ENCODE measurements around the gene UPF2.

UPF2 gene

DNA sequence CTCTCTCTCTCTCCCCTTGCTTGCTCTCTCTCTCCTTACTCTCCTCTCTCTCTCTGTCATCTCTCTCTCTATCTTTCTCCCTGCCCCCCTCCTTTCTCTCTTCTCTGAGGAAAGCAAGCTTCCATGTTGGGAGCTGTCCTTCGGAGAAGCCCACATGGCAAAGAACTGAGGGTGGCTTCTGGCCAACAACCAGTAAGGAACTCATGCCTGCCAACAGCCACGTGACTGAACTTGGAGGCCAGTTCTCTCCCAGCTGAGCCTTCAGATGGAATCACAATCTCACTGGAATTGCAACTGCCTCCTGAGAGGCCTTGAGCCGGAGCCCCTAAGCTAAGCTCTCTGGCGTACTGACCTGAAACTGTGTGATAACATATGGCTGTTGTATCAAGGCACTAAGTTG is 14.1 kb upstream of the UPF2 start:
- in situ Hi-C loops (cut with MboI; ENCODE audit: low sequenced_read_pairs) = no loop called here
- H3K9me3 ChIP-seq = no peaks in the 10 kb centered on the region
- H3K4me3 ChIP-seq = no peak overlapping the region
- H3K4me1 ChIP-seq = peaks cover 7% of the 10 kb centered on the region
- H3K36me3 ChIP-seq (replicated peaks) = no peaks in the 10 kb centered on the region
- no peak for DNase-seq (ENCODE audit: low spot score in 2 of 2)
- H3K27me3 ChIP-seq (ENCODE audit: low read depth) = no peaks in the 10 kb centered on the region

DNA sequence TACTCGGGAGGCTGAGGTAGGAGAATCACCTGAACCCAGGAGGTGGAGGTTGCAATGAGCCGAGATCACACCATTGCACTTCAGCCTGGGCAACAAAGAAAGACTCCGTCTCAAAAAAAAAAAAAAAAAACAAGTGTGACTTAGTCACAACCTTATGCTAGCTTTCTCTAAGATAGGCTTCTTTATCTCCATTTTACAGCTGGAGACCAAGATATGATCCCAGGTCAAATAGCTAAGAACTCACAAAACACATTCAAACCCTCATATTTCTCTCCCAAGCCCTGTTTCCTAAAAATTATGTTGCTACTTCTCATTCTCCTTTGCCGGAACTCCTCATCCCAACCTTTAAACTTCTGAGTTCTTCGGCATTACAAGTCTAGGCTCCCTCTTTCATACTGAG is 13.1 kb upstream of the UPF2 start:
- H3K4me3 ChIP-seq = no peak overlapping the region
- no peaks in the 10 kb centered on the region for H3K9me3 ChIP-seq
- no peaks in the 10 kb centered on the region for H3K36me3 ChIP-seq (replicated peaks)
- in situ Hi-C loops (cut with MboI; ENCODE audit: low sequenced_read_pairs) = no loop called here
- H3K4me1 ChIP-seq = peaks cover 8% of the 10 kb centered on the region
- DNase-seq (ENCODE audit: low spot score in 2 of 2) = no peak
- H3K27me3 ChIP-seq (ENCODE audit: low read depth) = no peaks in the 10 kb centered on the region

DNA sequence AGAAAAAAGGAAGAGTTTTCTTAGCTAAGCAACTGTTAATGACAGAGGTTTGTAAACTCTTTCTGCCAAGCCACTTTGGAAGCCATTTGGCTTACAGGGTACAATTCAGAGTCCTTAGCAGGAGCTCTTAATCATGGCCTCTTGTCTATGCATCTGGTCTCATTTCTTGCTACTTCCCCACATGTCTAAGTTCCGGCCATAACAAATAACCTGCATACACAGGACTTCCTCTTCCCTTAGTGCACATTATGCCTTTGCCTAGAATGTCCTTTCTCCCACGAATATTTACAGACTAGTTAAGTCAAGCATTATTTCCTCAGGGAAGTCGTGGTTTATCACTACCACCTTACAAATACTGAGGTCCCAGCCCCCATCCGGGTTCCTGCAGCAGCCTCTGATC is 8.6 kb upstream of the UPF2 start:
- peaks cover 13% of the 10 kb centered on the region for H3K4me1 ChIP-seq

DNA sequence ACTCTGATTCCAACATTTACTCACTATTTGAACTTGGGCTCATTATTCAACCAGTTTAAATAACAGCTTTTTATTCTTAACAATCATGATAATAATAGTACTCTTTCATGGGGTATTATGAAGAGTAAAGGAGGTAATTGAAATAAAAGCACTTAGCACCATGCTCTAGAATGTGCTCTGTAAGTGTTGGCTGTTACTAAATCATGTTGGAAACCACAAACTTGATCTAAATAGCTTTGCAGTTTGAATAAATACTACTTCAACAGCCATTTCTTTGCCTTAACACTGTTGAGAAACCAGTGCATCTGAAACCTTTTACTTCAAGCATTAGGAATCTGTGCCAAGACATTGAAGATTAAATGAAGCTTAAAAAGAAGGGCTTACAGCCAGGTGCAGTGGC is 7.9 kb upstream of the UPF2 start:
- in situ Hi-C loops (cut with MboI; ENCODE audit: low sequenced_read_pairs) = no loop called here
- Histone ChIP-seq H3K9me3 (no peaks in the 10 kb centered on the region), H3K27me3 (ENCODE audit: low read depth) (no peaks in the 10 kb centered on the region), H3K4me1 (peaks cover 13% of the 10 kb centered on the region), H3K36me3 (replicated peaks) (no peaks in the 10 kb centered on the region), H3K4me3 (no peak overlapping the region)
- DNase-seq (ENCODE audit: low spot score in 2 of 2) = no peak

More for the DNA sequence above, 8.6 kb upstream of the UPF2 start:
- DNase-seq (ENCODE audit: low spot score in 2 of 2) = no peak
- Histone ChIP-seq H3K4me3 (no peak overlapping the region), H3K27me3 (ENCODE audit: low read depth) (no peaks in the 10 kb centered on the region), H3K9me3 (no peaks in the 10 kb centered on the region), H3K36me3 (replicated peaks) (no peaks in the 10 kb centered on the region)
- in situ Hi-C loops (cut with MboI; ENCODE audit: low sequenced_read_pairs) = no loop called here

DNA sequence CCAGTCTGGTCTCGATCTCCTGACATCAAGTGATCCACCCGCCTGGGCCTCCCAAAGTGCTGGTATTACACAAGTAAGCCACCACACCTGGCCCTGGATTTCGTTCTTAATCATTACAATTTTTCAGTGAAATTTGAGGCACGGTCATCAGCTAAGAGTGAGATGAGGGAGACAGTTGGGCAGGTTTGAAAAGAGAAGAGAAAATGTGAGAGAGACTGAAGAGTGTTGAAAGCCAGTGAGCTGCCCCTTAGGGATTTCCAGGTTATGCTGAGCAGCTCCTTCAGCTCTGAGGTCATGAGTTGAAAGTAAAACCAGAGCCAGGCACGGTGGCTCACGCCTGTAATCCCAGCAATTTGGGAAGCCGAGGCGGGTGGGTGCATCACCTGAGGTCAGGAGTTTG is 5.9 kb upstream of the UPF2 start:
- DNase-seq (ENCODE audit: low spot score in 2 of 2) = no peak
- no peaks in the 10 kb centered on the region for H3K27me3 ChIP-seq (ENCODE audit: low read depth)
- H3K36me3 ChIP-seq (replicated peaks) = no peaks in the 10 kb centered on the region
- H3K9me3 ChIP-seq = no peaks in the 10 kb centered on the region
- H3K4me3 ChIP-seq = no peak overlapping the region
- in situ Hi-C loops (cut with MboI; ENCODE audit: low sequenced_read_pairs) = no loop called here
- H3K4me1 ChIP-seq = peaks cover 8% of the 10 kb centered on the region

DNA sequence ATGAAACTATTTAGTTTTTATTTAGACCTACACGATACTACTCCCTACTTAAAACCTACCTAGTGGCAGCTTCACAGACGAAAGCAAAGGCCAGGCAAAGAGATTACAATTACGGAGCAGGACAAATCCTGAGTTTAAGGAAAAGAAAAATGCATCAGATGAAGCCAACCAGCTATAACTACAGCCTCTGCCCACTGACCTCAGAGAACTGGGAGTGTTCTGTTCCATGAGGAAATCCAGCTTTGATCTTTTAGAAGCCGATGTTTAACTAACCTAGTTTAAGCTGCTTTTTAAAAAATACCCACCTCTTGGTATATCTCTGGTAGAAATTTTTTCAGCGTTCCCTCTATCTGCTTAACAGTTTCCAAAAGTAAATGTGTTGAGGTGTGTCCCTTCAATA is 3.0 kb upstream of the UPF2 start:
- in situ Hi-C loops (cut with MboI; ENCODE audit: low sequenced_read_pairs) = no loop called here
- Histone ChIP-seq H3K27me3 (ENCODE audit: low read depth) (no peaks in the 10 kb centered on the region), H3K4me1 (peaks cover 16% of the 10 kb centered on the region), H3K9me3 (no peaks in the 10 kb centered on the region), H3K36me3 (replicated peaks) (peaks cover 4% of the 10 kb centered on the region; the same call in 1 of the 2 replicates), H3K4me3 (no peak overlapping the region)
- no peak for DNase-seq (ENCODE audit: low spot score in 2 of 2)

DNA sequence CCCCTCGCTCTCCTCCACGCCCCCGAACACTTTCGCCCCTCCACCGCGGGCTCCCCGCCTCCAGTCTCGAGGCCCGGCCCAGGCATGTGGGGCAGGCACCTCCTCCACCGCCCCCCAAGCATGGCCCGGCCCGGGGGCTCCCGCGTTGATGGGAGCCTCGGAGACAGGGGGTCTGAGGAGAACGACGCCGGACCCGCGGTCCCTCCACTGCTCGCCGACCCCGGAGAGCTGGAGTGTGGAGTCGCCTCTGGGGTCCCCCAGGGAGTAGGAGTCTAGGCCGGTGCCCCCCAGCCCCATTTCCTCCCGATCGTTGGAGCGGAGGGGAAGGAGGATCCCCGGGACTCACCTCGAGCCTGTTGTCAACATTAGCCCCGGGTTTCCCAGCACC is 206 bp downstream of the UPF2 start:
- H3K27me3 ChIP-seq (ENCODE audit: low read depth) = no peaks in the 10 kb centered on the region
- H3K36me3 ChIP-seq (replicated peaks) = peaks cover 4% of the 10 kb centered on the region; the same call in 1 of the 2 replicates
- in situ Hi-C loops (cut with MboI; ENCODE audit: low sequenced_read_pairs) = no loop called here
- peak overlapping the region; percentile 100 for H3K4me3 ChIP-seq
- H3K9me3 ChIP-seq = no peaks in the 10 kb centered on the region
- DNase-seq (ENCODE audit: low spot score in 2 of 2) = peak in 1 of 2 experiments; percentile 44
- peaks cover 15% of the 10 kb centered on the region for H3K4me1 ChIP-seq

DNA sequence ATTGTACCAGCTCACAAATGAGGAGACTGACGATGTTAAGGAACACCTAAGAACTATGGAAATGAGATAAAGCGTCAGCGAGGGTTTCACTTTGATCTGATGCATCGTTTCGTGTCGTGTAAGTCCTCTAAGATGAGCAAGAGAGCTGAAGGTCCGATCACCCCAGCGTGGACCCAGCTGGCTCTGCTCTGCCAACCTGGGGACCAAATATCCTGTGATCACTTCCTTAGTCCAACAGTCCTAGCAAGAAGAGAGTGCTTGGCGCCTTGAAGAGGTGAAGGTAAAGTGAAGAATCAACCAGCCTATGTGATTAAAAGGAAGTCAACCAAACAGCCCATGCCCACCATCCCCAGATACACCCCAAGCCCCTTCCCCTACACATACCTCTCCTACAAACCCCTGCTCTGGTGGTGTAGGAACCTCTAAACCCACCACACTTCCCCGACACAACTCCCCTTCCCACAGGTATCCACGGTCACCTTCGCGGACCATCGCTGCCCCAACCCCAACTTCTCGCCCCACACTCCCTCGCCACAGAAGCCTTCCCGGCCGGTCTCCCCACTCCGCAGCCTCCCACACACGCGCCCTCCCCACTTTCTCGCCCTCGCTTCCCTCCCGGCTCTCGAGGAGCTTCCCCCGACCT is 722 bp downstream of the UPF2 start:
- peak in 1 of 2 experiments; percentile 31 for DNase-seq (ENCODE audit: low spot score in 2 of 2)
- in situ Hi-C loops (cut with MboI; ENCODE audit: low sequenced_read_pairs) = no loop called here
- peaks cover 15% of the 10 kb centered on the region for H3K4me1 ChIP-seq
- no peaks in the 10 kb centered on the region for H3K9me3 ChIP-seq
- peak overlapping the region; percentile 100 for H3K4me3 ChIP-seq
- no peaks in the 10 kb centered on the region for H3K27me3 ChIP-seq (ENCODE audit: low read depth)
- H3K36me3 ChIP-seq (replicated peaks) = peaks cover 4% of the 10 kb centered on the region; the same call in 1 of the 2 replicates

DNA sequence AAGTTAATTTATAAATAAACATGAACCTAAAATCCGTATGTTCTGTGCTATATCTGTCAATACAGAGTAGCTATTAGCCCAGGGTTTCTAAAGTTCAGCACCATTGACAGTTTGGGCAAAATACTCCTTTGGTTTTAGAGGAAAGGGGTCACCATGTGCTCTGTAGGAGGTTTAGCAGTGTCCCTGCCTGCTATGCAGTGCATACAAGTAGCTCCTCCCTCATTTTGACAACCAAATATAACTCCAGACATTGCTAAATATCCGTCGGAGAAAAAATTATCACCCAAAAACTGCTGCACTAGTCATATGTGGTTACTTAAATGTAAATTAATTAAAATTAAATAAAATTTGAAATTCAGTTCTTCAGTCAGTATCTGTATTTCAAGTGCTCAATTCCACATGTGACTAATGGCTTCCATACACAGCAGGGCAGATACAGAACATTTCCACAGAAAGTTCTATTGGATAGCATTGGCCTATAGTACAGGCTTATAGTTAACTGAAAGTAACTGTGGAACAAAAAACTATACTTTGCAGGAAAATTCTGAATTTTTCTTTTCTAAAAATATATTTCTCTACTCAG is 6.4 kb downstream of the UPF2 start:
- peaks cover 9% of the 10 kb centered on the region for H3K4me1 ChIP-seq
- H3K9me3 ChIP-seq = no peaks in the 10 kb centered on the region
- no peak overlapping the region for H3K4me3 ChIP-seq
- H3K36me3 ChIP-seq (replicated peaks) = peaks cover 32% of the 10 kb centered on the region
- in situ Hi-C loops (cut with MboI; ENCODE audit: low sequenced_read_pairs) = no loop called here
- DNase-seq (ENCODE audit: low spot score in 2 of 2) = no peak
- H3K27me3 ChIP-seq (ENCODE audit: low read depth) = no peaks in the 10 kb centered on the region

DNA sequence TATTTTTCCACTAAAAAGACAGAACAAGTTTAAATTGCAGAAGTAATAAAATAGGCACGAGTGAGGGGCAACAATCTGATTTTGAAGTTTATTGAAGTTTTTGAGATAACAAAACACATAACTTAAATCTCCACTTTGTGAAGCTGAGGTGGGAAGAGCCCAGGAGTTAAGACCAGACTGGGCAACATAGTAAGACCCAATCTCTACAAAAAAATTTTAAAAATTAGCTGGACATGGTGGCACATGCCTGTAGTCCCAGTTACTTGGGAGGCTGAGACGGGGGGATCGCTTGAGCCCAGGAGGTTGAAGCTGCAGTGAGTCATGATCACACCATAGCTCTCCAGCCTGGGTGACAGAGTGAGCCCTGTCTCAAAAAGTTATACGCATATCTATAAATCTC is 11.2 kb downstream of the UPF2 start:
- H3K4me3 ChIP-seq = no peak overlapping the region
- H3K4me1 ChIP-seq = no peaks in the 10 kb centered on the region
- peaks cover 44% of the 10 kb centered on the region for H3K36me3 ChIP-seq (replicated peaks)
- in situ Hi-C loops (cut with MboI; ENCODE audit: low sequenced_read_pairs) = no loop called here
- H3K27me3 ChIP-seq (ENCODE audit: low read depth) = no peaks in the 10 kb centered on the region
- H3K9me3 ChIP-seq = no peaks in the 10 kb centered on the region
- DNase-seq (ENCODE audit: low spot score in 2 of 2) = no peak

DNA sequence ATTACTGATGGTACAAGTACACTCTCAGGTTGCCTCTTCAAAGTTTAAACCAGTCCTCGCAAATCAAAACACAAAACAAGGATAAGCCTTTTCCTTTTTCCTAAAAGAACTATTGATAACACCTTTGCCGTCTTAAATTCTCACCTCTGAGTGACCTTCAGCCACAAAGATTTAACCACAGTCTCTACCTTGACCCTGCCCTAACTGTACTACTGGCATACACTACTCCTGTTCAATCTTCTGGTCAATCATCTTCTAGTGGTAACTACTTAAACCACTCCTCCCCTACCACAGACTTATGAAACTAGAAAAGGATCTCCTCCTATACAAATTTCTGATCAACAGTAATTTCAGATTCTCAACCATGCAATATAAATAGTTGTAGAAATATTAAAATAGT is 15.1 kb downstream of the UPF2 start:
- Histone ChIP-seq H3K4me1 (no peaks in the 10 kb centered on the region; the same call in 1 of the 2 replicates), H3K27me3 (ENCODE audit: low read depth) (no peaks in the 10 kb centered on the region), H3K36me3 (replicated peaks) (peaks cover 22% of the 10 kb centered on the region), H3K4me3 (no peak overlapping the region), H3K9me3 (no peaks in the 10 kb centered on the region)
- in situ Hi-C loops (cut with MboI; ENCODE audit: low sequenced_read_pairs) = no loop called here
- DNase-seq (ENCODE audit: low spot score in 2 of 2) = no peak

DNA sequence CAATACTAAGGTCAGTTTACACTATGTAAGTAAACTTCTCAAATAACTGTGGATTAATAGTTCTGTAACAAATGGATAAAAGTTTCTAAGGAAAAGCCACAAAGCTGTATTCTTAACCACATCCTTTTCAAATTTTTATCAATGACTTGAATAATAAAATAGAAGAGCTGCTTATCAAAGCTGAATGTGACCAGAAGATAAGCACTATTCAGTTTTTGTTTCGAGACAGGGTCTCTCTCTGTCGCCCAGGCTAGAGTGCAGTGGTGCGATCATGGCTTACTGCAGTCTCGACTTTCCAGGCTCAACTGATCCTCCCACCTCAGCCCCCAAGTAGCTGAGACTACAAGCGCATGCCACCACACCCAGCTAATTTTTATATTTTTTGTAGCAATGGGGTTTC is 17.0 kb downstream of the UPF2 start:
- DNase-seq (ENCODE audit: low spot score in 2 of 2) = no peak
- no peaks in the 10 kb centered on the region for H3K27me3 ChIP-seq (ENCODE audit: low read depth)
- H3K4me1 ChIP-seq = no peaks in the 10 kb centered on the region; the same call in 1 of the 2 replicates
- H3K9me3 ChIP-seq = no peaks in the 10 kb centered on the region
- H3K4me3 ChIP-seq = no peak overlapping the region
- H3K36me3 ChIP-seq (replicated peaks) = peaks cover 15% of the 10 kb centered on the region
- in situ Hi-C loops (cut with MboI; ENCODE audit: low sequenced_read_pairs) = no loop called here

DNA sequence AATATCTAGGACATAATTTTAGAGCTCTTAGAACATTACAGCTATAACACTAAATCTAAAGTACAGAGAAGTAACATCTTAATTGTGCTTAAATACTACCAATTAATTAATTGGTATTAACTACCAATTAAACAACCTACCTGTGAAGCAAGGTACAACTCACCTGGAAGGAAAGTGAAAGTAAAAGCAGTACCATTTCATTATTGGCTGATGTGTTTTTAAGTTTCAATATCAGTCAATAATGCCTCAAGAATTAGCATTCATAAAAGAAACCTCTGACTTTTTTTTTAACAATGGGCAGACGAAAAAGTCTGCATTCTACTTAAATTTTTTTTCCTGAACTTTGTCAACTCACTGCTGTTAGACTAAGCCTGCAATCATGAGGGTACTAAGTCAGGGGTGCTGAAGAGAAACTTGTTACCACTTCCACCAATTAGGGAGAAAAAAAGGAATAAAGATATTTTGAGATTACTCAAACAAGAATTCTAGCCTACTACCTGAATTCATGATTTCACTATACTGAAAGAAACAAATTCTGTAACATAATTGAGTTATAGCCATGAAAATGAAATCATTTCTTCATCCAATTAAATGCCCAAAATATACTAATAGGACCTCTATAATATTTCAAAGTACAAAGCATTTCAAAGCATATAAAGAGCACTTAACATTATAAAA is 19.9 kb downstream of the UPF2 start:
- Histone ChIP-seq H3K9me3 (no peaks in the 10 kb centered on the region), H3K4me1 (no peaks in the 10 kb centered on the region; the same call in 1 of the 2 replicates), H3K27me3 (ENCODE audit: low read depth) (no peaks in the 10 kb centered on the region), H3K4me3 (no peak overlapping the region), H3K36me3 (replicated peaks) (peaks cover 3% of the 10 kb centered on the region; the same call in 1 of the 2 replicates)
- no peak for DNase-seq (ENCODE audit: low spot score in 2 of 2)
- in situ Hi-C loops (cut with MboI; ENCODE audit: low sequenced_read_pairs) = no loop called here

DNA sequence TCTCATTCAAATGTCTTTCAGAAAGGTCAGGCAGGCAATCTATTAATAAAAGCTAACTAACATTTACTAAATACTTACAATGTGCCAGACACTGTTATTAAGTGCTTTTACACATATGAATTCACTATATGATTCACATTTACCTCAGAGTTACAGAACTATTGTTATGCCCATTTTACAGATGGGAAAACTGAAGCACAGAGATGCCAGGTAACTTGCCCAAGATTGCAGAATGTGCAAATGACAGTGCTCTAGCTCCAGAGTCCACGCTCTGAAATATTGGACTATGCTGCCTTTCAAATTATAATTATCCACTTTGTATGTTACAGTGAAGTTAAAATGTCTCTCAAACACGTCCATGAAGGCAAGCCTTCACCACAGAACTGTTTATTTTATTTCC is 22.0 kb downstream of the UPF2 start:
- Histone ChIP-seq H3K36me3 (replicated peaks) (peaks cover 3% of the 10 kb centered on the region; the same call in 1 of the 2 replicates), H3K4me1 (no peaks in the 10 kb centered on the region; the same call in 1 of the 2 replicates), H3K9me3 (no peaks in the 10 kb centered on the region), H3K4me3 (no peak overlapping the region), H3K27me3 (ENCODE audit: low read depth) (no peaks in the 10 kb centered on the region)
- in situ Hi-C loops (cut with MboI; ENCODE audit: low sequenced_read_pairs) = no loop called here
- DNase-seq (ENCODE audit: low spot score in 2 of 2) = no peak

Measured in HAP-1 (cell line).